ENCODE results near the gene POLR2E. TPM values are rescaled to one million over a fixed set of nuclear protein-coding genes. Genes with fewer than 3 reads are reported as not detected.

POLR2E gene
- total and polyA plus RNA-seq, 2 of the 13 experiments (the other 11 are each of a cell fraction or from before 2014, with no cell fraction given): 140 to 272 TPM

- TF ChIP-seq TFDP2 (CRISPR knock-in tag; IDR thresholded peaks at IDR 0.05) (no peak), ZNF503 (CRISPR knock-in tag; IDR thresholded peaks at IDR 0.05) (no peak), ZNF30 (CRISPR knock-in tag; IDR thresholded peaks at IDR 0.05) (no peak)
Observed at GRCh38 chr19:1076046-1076386, 19.2 kb downstream of the POLR2E start (continued).

- intact Hi-C loops (cut with micrococcal nuclease; ENCODE audit: unreplicated experiment): no loop called here
- Histone ChIP-seq H3K27ac (ENCODE audit: extremely low read length, insufficient read depth, low read length) (peak overlapping the region; percentile 60), H3K4me2 (ENCODE audit: low read depth, low read length) (0 out of 2 replicates have a peak overlapping the region, but pooled peaks have one; percentile 36), H3K79me2 (ENCODE audit: insufficient read depth, low read length) (no peaks in the 10 kb centered on the region), H3K9me3 (ENCODE audit: low read length) (no peaks in the 10 kb centered on the region), H2AFZ (ENCODE audit: low read length) (no peak overlapping the region), H3K36me3 (replicated peaks in 1 of 2; ENCODE audit: control insufficient read depth in 1 of 2, insufficient read depth in 2 of 2, low read length in 2 of 2) (no peaks in the 10 kb centered on the region; a peak in 1 of 5 replicates), H3K27me3 (ENCODE audit: control insufficient read depth in 1 of 2, insufficient read depth in 2 of 2, low read length in 2 of 2) (no peaks in the 10 kb centered on the region), H3K4me3 (replicated peaks in 1 of 3; ENCODE audit: insufficient read depth in 1 of 3, low read depth in 2 of 3, low read length in 3 of 3) (no peak overlapping the region), H3K4me1 (ENCODE audit: insufficient read depth, low read length) (peaks cover 29% of the 10 kb centered on the region), H4K20me1 (ENCODE audit: insufficient read depth, low read length) (peaks cover 3% of the 10 kb centered on the region; the same call in 1 of the 2 replicates), H3K9ac (ENCODE audit: insufficient read depth, low read depth, low read length) (no peak overlapping the region)
- TF ChIP-seq CHD2 (IDR thresholded peaks at IDR 0.05; ENCODE audit: low read depth, low read length): no peak
- no peak for TF ChIP-seq LCORL (IDR thresholded peaks at IDR 0.05)
- TF ChIP-seq LCORL (CRISPR knock-in tag; IDR thresholded peaks at IDR 0.05): no peak
- TF ChIP-seq TOE1 (CRISPR knock-in tag; IDR thresholded peaks at IDR 0.05): no peak
- no peak for TF ChIP-seq CCDC6 (CRISPR knock-in tag; IDR thresholded peaks at IDR 0.05)
- ChIA-PET CTCF (ENCODE audit: low intra/inter-chr PET ratio, low total read pairs) (no interaction called here), POLR2A (no interaction called here)
- WGBS (ENCODE audit: low lambda C conversion rate): 86% methylated on average over 23 of the region's 54 CpGs
- ATAC-seq: no peak
- FAIRE-seq: no peak
- in situ Hi-C loops (cut with HindIII; ENCODE audit: extremely low pct_ligation_motif_present, low pct_unique_long_range_greater_than_20kb): no loop called here
- no TSS peak for BruUV-seq (replicated peaks)
- no peak for DNase-seq (ENCODE audit: low spot score)
Observed at GRCh38 chr19:1074544-1075283, 20.5 kb downstream of the POLR2E start.
